ENCODE data around the gene DRAP1.
A peak's percentile ranks its signal among the peaks of the same experiment; 100 is the strongest.

Gene DRAP1

DNA sequence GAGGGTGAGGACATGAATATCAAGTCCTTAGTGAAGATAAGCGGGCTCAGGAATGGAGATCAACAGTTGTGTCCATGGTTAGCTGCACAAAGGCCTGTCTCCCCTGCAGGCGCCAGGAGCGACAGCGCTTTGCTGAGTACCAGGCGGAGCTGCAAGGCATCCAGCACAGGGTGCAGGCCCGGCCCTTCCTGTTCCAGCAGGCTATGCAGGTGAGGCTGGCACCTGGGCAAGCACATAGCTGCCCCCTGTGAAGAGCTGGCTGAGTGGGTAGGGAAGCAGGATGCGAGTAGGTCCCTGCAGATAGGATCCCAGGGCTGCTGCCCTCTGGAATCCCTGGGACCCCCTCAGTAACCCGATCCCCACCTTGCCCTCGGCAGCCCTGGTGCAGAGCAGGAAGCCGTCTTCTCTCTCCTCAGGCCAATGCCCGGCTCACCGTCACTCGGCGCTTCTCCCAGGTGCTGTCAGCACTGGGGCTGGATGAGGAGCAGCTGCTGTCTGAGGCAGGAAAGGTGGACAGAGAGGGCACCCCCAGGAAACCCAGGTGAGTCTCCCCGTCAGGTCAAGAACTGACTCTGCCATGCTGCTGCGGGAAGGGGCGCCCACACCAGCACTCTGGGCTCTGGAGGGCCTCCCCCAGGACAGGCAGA is 39.7 kb downstream of the DRAP1 start:
- no peak overlapping the region for H3K27ac ChIP-seq
- no peak for TF ChIP-seq ZFX (IDR thresholded peaks at IDR 0.05)
- TF ChIP-seq, protein P1, sequence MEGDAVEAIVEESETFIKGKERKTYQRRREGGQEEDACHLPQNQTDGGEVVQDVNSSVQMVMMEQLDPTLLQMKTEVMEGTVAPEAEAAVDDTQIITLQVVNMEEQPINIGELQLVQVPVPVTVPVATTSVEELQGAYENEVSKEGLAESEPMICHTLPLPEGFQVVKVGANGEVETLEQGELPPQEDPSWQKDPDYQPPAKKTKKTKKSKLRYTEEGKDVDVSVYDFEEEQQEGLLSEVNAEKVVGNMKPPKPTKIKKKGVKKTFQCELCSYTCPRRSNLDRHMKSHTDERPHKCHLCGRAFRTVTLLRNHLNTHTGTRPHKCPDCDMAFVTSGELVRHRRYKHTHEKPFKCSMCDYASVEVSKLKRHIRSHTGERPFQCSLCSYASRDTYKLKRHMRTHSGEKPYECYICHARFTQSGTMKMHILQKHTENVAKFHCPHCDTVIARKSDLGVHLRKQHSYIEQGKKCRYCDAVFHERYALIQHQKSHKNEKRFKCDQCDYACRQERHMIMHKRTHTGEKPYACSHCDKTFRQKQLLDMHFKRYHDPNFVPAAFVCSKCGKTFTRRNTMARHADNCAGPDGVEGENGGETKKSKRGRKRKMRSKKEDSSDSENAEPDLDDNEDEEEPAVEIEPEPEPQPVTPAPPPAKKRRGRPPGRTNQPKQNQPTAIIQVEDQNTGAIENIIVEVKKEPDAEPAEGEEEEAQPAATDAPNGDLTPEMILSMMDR (conservative IDR thresholded peaks at IDR 0.05), result no peak

DNA sequence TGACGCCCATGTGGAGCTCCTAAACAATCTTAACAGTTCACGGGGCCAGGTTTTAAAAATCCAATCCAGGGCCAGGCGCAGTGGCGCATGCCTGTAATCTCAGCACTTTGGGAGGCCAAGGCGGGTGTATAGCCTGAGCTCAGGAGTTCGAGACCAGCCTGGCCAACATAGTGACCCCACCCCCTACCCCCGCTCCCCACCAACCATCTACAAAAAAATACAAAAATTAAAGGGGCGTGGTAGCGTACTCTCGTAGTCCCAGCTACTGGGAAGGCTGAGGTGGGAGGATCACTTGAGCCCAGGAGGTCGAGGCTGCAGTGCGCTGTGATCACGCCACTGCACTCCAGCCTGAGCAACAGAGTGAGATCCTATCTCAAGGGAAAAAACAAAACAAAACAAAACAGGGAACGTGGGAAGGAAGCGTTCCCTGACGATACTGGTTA is 41.6 kb downstream of the DRAP1 start:
- TF ChIP-seq, protein P1 (conservative IDR thresholded peaks at IDR 0.05), result no peak
- TF ChIP-seq ZFX (IDR thresholded peaks at IDR 0.05), result no peak
- H3K27ac ChIP-seq, result peak overlapping the region; percentile 93

GRCh38 chr11:65961267-65962140 is 42.3 kb downstream of the DRAP1 start, which contains the start of gene SART1:
Gene SART1 (plus strand): TSS chr11:65961734. CDS start chr11:65961781, 47 bp downstream.
- TF ChIP-seq, protein P1 (conservative IDR thresholded peaks at IDR 0.05), result no peak
- peak; percentile 51; the same call in 1 of the 2 replicates for TF ChIP-seq ZFX (IDR thresholded peaks at IDR 0.05)
- H3K27ac ChIP-seq, result peak within 1 kb of the TSS; percentile 93

DNA sequence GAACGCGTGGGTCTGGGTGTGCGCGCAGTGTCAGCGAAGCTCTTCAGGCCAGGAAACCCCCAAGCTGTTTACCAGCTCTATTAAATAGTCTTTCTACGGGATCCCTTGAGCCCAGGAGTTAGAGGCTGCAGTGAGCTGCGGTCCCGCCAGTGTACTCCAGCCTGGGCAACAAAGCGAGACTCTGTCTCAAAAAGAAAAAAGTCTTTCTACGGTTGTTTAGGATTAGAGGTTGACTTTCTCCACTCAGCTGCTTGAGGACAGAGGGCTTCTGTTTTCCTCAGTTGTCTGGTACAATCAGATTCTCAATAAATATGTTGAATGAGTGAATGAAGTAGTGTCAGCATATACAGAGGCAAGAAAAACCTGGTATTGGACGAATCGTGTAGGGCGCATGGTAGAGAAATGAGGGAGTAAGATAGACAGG is 42.9 kb downstream of the DRAP1 start:
- H3K27ac ChIP-seq, result peak overlapping the region; percentile 93

DNA sequence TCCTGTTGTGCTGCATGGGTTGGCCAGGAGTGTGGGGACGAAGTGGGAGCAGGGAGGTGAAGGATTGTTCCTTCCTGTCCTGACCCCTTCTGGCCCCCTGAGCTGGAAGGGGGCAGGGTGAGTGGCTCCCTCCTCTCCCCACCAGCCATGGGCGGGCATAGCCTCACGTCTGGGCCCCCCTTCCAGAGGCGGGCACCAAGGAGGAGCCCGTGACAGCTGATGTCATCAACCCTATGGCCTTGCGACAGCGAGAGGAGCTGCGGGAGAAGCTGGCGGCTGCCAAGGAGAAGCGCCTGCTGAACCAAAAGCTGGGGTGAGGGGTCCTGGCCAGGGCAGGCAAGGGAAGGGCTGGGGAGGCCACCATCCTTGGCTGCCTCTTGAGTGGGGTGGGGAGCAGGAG is 45.7 kb downstream of the DRAP1 start:
- H3K27ac ChIP-seq, result no peak overlapping the region
- TF ChIP-seq, protein P1 (conservative IDR thresholded peaks at IDR 0.05), result no peak
- no peak for TF ChIP-seq ZFX (IDR thresholded peaks at IDR 0.05)

More for the DNA sequence above, 42.9 kb downstream of the DRAP1 start:
- TF ChIP-seq ZFX (IDR thresholded peaks at IDR 0.05), result no peak

DNA sequence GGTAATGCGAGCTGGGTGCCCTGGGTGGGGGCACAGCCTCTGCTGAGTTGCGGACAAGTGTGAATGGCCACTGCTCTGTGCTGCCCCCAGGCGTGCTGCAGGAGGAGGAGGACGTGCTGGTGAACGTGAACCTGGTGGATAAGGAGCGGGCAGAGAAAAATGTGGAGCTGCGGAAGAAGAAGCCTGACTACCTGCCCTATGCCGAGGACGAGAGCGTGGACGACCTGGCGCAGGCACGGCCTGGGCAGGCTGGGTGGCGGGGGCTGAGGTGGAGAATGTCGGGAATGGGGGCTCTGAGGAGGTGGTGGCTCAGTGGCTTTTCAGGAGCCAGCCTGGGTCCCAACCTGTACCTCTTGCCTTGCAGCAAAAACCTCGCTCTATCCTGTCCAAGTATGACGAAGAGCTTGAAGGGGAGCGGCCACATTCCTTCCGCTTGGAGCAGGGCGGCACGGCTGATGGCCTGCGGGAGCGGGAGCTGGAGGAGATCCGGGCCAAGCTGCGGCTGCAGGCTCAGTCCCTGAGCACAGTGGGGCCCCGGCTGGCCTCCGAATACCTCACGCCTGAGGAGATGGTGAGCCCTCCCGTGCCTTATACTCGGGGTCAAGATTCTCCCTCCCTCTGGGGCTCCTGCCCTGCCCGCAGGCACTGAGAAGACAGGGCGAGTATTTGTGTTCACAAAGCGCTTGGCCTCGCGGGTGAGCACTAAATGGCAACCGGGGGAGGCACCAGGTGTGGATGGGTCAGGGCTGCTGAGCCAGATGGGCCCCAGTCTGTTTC is 46.9 kb downstream of the DRAP1 start:
- no peak for TF ChIP-seq ZFX (IDR thresholded peaks at IDR 0.05)
- TF ChIP-seq, protein P1 (conservative IDR thresholded peaks at IDR 0.05), result no peak
- H3K27ac ChIP-seq, result no peak overlapping the region

DNA sequence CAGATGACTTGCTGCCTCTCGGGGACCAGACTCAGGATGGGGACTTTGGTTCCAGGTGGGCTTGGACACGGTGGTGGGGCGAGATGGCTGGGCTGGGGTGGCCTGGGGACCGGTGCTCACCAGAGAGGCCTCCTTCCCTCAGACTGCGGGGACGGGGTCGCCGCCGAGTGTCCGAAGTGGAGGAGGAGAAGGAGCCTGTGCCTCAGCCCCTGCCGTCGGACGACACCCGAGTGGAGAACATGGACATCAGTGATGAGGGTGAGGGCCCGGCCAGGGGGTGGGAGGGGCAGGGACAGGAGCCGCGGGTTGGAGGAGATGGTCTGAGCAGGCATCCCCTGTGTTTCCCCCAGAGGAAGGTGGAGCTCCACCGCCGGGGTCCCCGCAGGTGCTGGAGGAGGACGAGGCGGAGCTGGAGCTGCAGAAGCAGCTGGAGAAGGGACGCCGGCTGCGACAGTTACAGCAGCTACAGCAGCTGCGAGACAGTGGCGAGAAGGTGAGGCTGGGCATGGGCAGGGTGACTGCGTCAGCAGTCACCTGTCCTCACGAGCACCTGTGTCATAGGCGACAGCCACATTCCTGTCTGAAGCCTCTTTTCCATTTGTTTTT is 48.2 kb downstream of the DRAP1 start:
- no peak for TF ChIP-seq ZFX (IDR thresholded peaks at IDR 0.05)
- TF ChIP-seq, protein P1 (conservative IDR thresholded peaks at IDR 0.05), result no peak
- no peak overlapping the region for H3K27ac ChIP-seq

All from C4-2B (cell line).